ENCODE results near the gene RPL39.

DNA sequence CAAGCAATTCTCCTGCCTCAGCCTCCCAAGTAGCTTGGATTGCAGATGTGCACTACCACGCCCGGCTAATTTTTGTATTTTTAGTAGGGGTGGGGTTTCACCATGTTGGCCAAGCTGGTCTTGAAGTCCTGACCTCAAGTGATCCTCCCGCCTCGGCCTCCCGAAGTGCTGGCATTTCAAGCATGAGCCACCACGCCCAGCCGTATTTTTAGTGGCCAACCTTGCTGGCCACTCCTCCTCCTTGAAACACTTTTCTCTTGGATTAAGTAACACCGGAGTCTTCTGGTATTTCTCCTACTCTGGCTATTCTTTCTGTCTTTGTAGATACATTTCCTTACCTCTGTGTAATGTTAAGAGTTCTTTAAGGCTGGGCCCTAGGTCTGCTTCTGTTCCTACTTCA lies 11.1 kb upstream of the RPL39 start:
- no peak for TF ChIP-seq CTCF (IDR thresholded peaks at IDR 0.05)
- no peak for TF ChIP-seq POLR2A (IDR thresholded peaks at IDR 0.05)
- no peak for TF ChIP-seq POLR2AphosphoS5 (IDR thresholded peaks at IDR 0.05)
